ENCODE results near the gene PVR. TPM values are rescaled to one million over a fixed set of nuclear protein-coding genes. Genes with fewer than 3 reads are reported as not detected.

The PVR gene
- total and polyA plus RNA-seq, 10 of the 15 experiments (the other 5 are each of a cell fraction or from before 2014, with no cell fraction given): 0.07 to 4.0 (median 1.9) TPM

GRCh38 chr19:44653977-44654774 is 10.5 kb downstream of the PVR start (continued):
- TF ChIP-seq ZBTB4 (CRISPR knock-in tag; IDR thresholded peaks at IDR 0.05): no peak
- peak; percentile 54; the same call in 1 of the 2 replicates for TF ChIP-seq ATF3 (IDR thresholded peaks at IDR 0.05; ENCODE audit: borderline replicate concordance, extremely low read depth, low read depth, low read length)
- TF ChIP-seq DPF2 (IDR thresholded peaks at IDR 0.05): no peak
- peak; percentile 68; the same call in 1 of the 2 replicates for TF ChIP-seq SMC3 (IDR thresholded peaks at IDR 0.05; ENCODE audit: borderline replicate concordance, low read length)
- peak; percentile 90 for TF ChIP-seq TCF12 (IDR thresholded peaks at IDR 0.05; ENCODE audit: low read depth, low read length)
- peak; percentile 83 for TF ChIP-seq RAD21 (IDR thresholded peaks at IDR 0.05; ENCODE audit: insufficient read depth, low read depth, low read length)
- TF ChIP-seq MXI1 (IDR thresholded peaks at IDR 0.05; ENCODE audit: low read depth, low read length): no peak
- TF ChIP-seq, protein P1, sequence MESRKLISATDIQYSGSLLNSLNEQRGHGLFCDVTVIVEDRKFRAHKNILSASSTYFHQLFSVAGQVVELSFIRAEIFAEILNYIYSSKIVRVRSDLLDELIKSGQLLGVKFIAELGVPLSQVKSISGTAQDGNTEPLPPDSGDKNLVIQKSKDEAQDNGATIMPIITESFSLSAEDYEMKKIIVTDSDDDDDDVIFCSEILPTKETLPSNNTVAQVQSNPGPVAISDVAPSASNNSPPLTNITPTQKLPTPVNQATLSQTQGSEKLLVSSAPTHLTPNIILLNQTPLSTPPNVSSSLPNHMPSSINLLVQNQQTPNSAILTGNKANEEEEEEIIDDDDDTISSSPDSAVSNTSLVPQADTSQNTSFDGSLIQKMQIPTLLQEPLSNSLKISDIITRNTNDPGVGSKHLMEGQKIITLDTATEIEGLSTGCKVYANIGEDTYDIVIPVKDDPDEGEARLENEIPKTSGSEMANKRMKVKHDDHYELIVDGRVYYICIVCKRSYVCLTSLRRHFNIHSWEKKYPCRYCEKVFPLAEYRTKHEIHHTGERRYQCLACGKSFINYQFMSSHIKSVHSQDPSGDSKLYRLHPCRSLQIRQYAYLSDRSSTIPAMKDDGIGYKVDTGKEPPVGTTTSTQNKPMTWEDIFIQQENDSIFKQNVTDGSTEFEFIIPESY (IDR thresholded peaks at IDR 0.05): no peak
- TF ChIP-seq TCF3 (IDR thresholded peaks at IDR 0.05; ENCODE audit: borderline replicate concordance, insufficient read depth, low read depth, low read length): peak; percentile 88; the same call in 1 of the 2 replicates
- TF ChIP-seq RBBP5 (conservative IDR thresholded peaks at IDR 0.05): no peak
- TF ChIP-seq, protein P2, sequence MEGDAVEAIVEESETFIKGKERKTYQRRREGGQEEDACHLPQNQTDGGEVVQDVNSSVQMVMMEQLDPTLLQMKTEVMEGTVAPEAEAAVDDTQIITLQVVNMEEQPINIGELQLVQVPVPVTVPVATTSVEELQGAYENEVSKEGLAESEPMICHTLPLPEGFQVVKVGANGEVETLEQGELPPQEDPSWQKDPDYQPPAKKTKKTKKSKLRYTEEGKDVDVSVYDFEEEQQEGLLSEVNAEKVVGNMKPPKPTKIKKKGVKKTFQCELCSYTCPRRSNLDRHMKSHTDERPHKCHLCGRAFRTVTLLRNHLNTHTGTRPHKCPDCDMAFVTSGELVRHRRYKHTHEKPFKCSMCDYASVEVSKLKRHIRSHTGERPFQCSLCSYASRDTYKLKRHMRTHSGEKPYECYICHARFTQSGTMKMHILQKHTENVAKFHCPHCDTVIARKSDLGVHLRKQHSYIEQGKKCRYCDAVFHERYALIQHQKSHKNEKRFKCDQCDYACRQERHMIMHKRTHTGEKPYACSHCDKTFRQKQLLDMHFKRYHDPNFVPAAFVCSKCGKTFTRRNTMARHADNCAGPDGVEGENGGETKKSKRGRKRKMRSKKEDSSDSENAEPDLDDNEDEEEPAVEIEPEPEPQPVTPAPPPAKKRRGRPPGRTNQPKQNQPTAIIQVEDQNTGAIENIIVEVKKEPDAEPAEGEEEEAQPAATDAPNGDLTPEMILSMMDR (IDR thresholded peaks at IDR 0.05 in 2 of 3, conservative IDR thresholded peaks at IDR 0.05 in 1 of 3; ENCODE audit: control insufficient read depth in 2 of 3, extremely low read depth in 1 of 3, insufficient read depth in 1 of 3, low read depth in 3 of 3, low read length in 3 of 3): peak; percentile 81 to 94 (median 87); a peak in 5 of 6 replicates
